ENCODE measurements around the gene FAHD2A.
"Not testable (repeated sequence)": the region's sequence is repeated elsewhere in the genome, so short reads cannot be mapped to it uniquely, and the experiment has no call there.

The FAHD2A gene

DNA sequence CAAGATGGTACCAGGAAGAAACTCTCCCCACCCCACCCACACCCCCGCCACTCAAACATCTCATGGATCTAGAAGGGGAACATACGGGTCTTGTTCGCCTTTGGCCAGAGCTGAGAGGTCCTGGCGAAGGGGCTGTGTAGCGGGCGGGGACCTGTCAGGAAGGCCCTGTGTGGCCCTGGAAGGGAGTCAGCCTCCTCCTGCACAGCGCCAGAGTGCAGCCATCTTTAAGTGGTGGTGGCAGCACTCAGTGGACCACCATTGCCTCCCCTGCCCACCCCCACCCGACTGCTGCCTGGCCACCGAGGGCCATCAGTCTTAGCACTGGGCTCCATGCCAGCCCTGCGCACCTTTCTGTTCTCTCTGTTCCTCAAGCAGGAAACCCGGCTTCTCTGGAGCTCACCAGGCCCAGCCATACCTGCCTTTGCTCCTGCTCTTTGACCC lies 11.6 kb upstream of the FAHD2A start:
- DNase-seq (ENCODE audit: low read depth) = no peak

DNA sequence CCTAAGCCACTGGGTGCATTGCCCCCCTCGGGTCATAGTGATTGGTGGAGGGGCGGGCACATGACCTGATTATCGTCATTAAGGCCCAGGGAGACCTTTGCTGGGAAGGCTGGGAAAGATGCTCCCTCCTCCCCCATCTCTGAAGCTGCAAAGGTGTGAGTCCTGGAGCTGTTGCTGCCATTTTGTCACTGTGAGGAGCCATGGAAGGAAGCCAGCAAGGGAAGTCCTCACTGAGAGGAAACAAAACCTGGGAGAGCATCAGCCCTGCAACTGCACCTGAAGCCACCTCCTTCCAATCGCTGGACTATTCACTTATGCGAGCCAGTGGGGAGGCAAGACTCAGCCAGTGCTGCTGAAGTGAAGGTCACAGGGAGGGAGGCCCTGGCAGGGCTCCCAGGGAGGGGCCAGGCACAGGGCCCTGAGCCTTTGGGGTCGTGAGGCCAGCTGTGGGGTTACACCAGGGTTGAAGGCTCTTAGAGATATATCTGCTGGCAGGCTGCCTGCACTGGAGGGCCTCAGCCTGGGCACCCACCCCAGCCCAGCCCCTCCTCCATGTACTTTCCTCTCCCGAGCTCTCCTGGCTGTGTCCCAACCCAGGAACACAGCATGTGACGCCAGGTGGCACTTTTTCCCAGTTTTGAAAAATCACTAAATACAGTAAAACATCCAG lies 10.7 kb upstream of the FAHD2A start:
- no peak for DNase-seq (ENCODE audit: low read depth)

DNA sequence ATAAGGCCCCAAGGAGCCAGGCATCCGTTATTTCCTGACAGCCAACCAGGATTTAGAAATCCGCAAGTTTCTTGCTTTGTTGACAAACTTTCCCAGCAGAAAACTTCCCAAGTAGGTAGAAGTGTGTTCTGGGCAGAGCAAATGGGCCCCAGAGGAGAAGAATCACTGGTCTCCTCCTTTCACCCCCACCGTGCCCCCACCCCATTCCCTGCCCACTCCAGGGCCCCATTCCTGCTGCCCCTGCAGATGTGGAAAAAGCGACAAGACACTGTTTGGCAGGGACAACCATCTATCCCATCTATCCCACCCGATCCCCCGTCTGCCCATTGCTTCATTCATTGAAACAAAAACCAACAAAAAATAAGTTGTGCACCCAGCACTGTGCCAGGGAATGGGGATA lies 10.2 kb upstream of the FAHD2A start:
- no peak for DNase-seq (ENCODE audit: low read depth)

DNA sequence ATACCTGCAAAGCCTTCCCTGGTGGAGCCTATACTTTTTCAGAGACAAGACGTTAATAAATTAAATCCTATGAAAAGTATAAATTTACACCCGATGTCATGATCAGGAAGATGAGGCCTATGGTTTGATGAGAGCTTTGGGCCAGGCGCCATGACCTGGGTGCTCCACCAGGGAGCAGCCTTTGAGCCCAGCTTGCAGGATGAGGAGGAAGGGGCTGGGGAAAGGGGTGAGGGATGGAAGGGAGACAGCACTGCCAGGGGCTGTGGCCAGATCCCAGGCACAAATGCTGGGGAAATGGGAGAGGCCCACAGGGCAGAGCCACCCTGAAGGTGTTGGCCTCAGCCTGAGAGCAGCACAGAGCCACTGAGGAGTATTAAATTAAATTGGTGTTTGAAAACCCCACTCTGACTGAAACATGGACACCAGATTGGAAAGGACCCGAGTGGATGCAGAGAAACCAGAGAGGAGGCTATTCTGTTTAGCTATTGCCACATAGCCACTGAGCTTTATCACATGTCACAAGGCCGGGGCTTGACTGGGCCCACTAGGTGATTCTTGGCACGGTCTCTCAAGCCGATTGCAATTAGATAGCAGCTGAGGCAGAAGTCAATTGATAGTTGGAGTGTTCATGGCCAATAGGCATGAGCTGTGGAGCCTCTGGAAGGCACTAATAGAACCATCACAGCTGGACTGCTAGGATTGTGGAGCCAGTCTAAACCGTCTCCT lies 9.6 kb upstream of the FAHD2A start:
- DNase-seq (ENCODE audit: low read depth) = no peak

DNA sequence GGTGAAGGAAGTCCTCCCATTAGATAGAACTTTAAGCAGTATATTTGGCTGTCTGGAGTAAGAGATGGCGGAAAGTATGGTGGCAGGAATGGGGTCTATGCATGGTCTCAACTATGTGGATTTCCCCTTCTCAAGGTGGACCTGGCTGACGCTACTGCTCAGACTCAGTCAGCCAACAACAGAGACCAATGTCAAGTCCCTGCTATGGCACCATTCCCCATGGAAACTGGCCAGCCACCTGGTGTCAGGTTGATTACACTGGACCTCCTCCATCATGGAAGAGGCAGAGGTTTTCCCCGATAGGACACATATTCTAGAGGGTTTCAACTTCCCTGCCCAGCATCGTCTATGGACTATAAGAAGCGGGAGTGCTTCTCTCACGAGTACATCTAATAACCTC lies 8.6 kb upstream of the FAHD2A start:
- no peak for DNase-seq (ENCODE audit: low read depth)

DNA sequence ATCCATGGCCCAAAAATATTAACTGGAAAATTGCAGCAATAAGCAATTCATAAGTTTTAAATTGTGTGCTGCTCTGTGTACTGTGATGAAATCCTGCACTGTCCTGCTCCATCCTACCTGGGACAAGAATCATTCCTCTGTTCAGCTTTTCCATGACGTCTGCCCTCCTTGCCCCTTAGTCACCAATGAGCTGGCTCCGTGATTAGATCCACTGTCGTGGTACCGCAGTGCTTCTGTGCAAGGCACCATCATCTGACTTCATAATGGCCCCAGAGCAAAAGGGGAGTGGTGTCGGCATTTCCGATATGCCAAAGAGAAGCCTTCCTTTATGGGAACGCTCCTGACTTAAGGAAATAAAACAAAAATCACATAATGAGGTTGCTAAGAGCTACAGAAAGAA lies 3.4 kb upstream of the FAHD2A start:
- no peak for DNase-seq (ENCODE audit: low read depth)

DNA sequence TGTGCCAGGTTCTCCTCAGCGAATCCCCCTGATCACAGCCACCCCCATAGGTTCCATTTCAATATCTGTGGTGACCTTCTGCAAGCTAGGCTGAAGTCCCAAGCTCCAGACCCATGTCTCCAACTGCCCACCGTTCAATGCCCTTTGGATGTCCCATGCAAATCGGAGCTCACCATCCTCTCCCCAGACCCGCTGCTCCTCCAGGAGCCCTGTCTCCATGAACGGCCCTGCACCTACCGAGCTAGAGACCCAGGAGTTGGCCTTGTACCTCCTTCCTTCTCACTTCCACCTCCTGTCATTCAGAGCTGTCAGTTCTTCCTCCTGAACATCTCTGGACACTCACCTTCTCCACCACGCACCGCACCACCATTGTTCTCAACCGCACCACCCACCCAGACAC lies 1.0 kb upstream of the FAHD2A start:
- DNase-seq (ENCODE audit: low read depth) = no peak

DNA sequence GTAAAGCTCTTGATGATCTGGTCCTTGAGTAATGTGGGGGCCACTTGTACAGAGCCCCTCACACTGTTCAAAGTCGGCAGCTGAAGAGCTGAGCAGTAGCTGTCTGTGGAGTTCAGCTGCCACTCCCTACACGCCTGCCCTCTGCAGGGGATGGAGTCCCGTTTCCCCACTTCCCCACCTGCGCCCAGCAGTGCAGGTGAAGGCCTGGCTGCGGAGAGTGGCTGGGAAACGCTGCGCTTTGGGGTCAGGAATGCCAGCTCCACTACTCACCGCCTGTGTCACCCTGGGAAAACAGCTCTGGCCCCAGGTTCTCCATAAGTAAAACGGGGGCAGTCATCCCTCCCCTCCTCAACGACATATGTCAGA lies 521 bp upstream of the FAHD2A start:
- not testable (repeated sequence) for DNase-seq (ENCODE audit: low read depth)

DNA sequence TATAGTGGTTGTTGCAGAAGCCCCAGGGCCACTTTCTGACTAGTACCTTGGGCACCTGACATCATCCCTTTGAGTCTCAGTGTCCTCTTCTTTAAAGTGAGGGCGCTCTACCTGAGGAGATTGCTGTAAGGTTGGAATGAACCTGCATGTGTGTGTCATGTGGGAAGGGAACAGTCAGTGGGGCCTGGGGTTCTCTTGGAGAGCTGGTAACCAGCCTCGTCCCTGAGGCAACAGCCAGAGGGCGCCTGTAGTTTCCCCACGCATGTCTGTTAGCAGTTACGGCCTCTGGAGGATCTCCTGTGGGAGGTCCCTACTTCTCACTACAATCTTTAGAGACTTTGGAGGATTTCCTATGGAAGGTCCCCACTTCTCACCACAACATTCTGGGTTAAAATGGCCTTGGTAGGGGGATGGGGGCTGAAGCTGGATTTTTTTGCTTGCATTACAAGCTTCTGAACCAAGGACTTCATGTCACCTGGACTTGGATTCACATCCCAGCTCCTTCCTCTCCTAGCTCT lies 755 bp downstream of the FAHD2A start:
- DNase-seq (ENCODE audit: low read depth) = not testable (repeated sequence)

DNA sequence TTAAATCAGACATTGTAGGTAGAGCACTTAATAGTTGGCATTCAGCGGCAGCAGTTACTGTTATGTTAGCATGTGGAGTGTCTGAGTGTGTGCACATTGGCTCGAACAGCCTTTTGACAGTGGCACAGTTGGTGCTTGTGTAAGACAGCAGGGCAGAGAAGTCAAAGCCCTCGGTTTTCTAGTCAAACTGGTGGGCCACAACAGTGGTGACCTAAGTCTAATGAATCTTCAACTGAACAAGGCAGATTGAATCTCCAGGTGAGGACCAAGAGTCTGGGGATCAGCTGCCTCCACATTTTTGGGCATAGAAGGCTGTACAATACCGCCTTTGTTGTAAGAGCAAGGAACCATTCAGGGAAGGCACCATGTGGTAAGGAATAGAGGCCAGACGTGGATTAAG lies 1.3 kb downstream of the FAHD2A start:
- not testable (repeated sequence) for DNase-seq (ENCODE audit: low read depth)

DNA sequence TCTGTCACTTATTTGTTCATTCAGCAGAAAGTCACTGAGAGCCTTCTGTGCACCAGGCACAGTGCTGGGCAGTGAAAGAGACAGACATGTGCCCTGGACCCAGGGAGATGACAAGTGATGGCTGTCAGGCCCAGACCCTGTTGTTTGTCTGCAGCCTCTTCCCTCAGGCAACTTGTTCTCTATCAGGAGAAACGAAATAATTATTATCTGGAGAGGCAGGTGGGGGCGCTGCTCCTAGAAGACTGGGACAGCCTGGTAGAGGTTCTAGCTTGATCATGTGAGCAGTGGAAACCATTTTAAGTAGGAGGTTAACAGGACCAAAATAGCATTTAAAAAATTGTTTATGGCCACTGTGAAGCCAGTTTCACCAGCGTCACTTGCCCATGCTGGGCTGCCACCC lies 2.2 kb downstream of the FAHD2A start:
- DNase-seq (ENCODE audit: low read depth) = not testable (repeated sequence)

DNA sequence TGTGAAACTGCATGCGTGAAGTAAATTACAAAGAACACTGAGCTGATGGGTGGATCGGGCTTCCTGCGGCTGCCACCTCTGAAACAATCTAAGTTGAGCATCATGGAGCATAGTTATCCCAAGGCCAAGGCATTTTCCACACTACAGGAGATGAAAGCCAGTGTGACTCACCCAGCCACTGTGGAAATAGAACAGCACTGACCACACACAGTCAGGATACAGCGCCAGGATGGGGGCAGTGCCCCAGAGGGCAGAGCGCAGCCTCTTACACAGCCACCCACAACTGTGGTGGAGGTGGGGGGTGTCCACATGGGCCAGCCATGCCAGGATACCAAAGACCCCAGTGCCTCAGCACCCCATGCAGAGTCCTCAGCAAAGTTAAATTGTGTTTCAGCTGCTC lies 8.7 kb downstream of the FAHD2A start:
- DNase-seq (ENCODE audit: low read depth) = not testable (repeated sequence)

DNA sequence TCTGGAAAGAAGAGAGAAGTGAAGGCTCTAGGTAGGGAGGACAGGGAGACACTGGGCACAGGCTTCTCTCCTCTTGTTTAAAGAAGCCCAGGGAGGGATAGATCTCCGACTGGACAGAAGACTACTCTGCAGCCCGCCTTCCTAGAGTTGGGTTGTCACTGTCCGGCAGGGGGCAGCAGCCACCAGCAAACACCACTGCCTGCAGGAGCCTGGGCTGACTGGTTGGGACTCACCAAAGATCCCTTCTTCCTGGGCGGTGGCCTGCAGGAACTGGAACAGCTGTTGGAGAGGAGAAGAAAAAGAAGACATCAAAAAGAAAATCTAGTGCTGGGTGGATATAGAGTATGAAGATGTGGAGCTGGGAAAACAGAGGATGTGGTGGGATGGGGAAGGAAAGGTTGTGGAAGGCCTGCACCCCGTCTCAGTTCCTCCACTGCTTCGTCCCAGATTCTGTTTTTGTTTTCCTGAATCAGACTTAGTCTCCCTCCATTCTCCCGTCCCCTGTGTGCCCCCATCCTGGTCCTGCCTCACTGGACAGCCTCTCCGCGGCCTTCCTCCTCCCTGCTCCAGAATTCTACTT lies 11.6 kb downstream of the FAHD2A start:
- DNase-seq (ENCODE audit: low read depth) = peak; percentile 33

DNA sequence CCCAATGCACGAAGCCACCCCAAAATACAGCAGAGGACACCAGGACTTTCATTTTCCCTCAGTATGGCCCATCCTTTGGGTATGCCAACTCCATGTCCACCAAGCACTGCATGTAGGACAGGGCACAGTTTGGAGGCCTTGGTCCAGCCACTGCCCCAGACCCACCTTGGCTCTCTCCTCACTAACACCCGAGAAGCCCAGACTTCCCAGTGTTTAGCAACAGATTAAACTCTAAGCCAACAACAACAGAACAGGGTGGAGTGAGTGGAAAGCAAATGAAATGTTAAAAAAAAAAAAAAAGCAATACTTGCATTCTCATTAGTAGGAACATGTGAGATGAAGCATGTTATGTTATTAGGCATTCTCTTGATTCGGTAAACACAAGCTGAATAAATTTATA lies 12.6 kb downstream of the FAHD2A start:
- DNase-seq (ENCODE audit: low read depth) = not testable (repeated sequence)

DNA sequence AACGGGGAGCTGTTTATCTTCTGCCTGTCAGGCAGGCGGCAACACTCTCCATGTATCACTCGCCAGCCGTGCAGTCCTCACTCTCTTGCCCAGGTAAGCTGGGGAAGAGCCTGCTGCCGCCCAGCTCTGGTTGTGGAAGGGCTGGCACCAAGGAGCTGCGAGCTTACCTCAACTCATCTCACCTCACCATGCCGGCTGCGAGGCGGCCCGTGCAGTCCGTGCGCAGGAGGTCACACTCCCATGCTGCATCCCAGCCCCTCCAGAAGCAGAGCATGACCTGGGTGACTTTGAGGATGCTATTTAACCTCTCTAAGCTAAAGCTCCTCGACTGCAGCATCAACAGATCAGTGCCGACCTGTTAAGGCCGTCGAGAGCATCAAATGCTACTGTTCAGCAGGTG lies 13.1 kb downstream of the FAHD2A start:
- not testable (repeated sequence) for DNase-seq (ENCODE audit: low read depth)

DNA sequence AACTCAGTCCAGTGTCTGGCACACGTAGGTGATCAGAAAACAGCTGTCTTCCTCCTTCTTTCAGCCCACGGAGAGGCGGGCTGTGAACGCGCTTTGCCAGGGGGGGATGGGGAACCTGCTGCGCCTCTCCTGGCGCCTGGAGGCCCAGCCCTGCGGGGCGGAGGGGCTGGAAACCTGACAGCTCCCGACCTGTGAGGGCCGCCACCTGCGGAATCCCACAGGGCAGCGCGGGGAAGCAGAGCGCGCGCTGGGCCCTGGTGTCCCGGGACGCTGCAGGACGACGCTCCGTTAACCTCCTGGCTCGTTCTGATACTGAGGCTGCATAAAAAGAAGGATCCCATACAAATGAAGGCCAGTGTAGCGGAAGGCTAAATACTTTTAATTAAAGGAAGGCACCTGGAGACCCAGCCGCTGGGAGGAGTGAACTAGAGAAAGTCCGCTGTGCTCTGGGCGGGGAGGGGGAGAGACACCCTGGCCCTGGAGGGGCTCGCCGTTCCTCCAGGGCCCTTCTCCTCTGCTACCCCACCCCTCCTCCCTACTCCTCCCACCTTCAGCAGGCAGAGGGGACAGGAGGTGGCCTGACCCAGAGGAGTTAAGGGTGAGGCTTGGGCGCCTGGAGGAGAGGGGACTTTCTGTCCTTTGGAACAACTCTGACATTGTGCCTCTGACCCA lies 24.8 kb downstream of the FAHD2A start:
- DNase-seq (ENCODE audit: low read depth) = not testable (repeated sequence)

DNA sequence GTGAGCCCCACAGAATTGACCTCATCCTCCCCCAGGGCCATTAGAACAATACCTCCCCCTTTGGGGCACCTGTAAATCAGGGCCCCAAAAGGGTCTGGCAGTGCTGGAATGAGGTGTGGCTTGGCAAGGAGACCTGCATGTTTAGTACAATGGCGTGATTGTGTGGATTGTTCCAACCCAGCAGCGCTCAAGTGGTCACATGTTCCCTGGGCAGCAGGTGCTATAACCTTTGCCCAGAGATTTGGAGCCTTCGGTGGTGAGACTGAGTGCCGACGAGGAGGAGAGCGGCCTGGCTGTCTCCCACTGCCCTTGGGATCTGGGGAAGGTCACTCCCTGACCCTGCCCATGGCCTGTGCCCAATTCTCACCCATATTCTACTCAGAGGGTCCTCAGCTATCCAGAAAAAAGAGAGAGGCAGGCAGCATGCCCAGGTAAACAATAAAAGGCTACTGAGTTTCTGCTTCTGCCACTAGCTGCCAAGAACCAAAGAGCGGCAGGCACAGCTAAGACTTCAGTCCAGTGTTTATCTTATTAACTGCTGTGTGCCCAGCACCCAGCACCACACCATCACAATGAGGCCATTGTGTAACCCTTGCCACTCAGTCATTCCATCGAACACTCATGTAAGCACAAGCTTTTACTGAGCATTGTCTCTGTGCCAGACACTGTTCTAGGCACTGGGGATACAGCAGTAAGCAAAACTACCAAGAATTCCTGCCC lies 27.4 kb downstream of the FAHD2A start:
- not testable (repeated sequence) for DNase-seq (ENCODE audit: low read depth)

DNA sequence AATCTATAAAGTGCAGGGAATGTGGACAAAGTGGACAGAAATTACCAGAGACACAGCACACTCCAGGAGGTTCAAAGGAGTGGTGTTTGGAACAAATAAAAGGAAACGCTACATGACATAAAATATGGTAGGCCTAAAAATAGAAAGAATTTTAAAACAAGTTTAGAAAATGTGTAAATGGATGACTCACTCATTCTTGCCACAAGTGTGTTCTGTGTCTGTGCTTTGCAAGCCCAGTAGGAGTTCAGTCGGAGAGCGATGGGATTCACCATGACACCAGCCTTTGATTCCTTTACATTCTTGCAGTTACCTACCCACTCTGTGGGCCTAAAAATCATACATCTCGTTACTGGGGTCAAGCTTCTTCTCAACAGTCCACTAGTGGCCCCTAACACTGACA lies 30.9 kb downstream of the FAHD2A start:
- DNase-seq (ENCODE audit: low read depth) = not testable (repeated sequence)

DNA sequence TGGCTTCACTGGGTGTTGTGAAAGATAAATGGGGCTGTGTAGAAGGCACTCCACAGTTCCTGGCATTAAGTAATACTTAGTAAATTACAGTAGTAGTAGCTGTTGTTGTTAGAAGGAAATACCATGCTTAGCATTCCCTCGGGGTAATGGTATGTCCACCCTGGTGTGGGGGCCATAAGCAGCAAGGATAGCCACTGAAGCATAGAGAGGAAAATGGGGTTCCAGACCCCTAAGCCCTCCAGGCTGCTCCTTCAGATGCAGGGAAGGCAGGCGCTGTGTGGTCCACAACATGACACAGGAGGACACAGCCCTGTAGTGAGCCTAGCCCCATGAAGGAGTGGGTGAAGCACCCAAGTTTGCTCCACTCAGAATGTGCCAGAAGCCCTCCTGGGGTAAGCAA lies 31.5 kb downstream of the FAHD2A start:
- DNase-seq (ENCODE audit: low read depth) = not testable (repeated sequence)

DNA sequence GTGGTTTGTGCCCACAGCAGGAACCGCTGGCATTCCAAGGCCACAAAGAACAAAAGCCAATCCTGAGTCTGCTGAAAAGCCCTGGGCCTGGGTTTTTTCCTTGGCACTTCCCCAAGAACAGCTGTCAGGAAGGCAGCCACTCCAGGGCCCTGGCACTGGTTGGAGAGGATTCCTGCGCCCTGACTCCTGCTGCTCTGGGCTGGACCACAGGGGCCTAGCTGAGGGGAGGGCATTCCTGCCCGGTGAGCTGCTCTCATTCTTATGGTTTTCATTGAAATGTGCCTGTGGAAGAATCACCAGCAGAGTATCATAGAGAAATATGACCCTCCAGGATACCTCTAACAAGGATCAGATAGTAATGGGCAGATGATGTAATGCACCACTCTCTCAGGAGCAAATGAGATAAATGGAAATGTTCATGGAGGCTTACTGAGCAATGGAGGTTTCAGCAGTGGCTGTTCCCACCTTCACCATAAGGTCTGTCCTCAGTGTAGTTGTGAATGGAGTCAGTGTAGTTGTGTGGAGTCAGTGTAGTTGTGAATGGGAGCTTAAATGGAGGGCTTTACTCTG lies 32.1 kb downstream of the FAHD2A start:
- not testable (repeated sequence) for DNase-seq (ENCODE audit: low read depth)

DNA sequence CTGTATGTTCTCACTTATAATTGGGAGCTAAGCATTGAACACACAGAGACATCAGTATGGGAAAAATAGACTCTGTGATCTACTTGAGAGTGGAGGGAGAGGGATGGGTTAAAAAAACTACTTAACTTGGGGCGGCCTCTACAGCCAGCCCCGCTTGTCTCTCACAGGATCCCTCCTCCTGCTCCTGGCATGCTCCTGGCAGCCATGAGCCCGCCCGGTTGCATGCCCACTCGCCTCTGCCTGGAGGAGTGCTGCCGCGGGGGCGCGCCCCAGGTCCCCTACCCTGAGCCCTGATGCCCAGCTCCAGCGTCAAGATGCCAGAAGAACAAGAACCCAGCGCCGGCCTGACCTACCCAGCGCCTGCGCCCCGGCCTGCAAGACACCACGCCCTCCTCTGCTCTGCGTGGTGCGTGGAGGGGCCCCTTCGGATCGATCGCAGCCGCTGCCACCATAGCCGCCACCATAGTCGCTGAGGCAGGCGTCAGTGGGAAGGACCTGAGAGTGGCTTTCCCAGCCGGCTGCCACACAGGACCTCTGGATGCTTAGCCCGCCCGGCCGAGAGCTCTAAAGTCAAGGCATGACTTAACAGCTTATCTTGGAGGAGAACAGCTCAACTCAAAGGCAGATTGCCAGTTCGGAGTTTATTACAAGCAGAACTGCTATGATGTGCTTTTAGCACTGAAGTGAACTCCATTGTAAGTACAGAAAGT lies 32.8 kb downstream of the FAHD2A start:
- DNase-seq (ENCODE audit: low read depth) = not testable (repeated sequence)

Data from stimulated activated CD8-positive, alpha-beta memory T cell treated with anti-CD3 and anti-CD28 coated beads, Interleukin-15, amount 100 ng/mL, for 1 hour (primary cell).